Measurements from ENCODE around the gene CIBAR2.

Gene CIBAR2

DNA sequence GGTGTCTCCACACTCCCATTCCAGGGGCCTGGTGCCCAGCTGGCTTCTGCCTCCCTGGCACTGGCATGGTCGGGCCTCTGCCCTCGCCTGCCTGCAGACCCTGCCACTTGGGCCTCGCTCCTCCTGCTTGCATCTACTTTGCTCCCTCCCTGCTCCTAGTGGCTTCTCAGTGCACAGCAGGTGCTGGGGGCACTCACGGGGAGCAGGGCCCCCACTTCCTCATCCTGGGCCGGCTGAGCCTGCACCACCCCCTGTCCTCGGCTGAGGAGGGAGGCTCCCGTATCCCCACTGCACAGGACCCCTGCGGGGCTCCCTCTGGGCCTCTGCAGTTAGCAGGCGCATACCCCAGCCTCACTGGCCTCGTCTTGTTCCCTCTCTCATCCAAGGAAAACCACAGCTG, 35.2 kb downstream of the CIBAR2 start:
- Histone ChIP-seq H3K4me1 (no peaks in the 10 kb centered on the region), H3K9ac (no peak overlapping the region), H2AFZ (no peak overlapping the region), H3K27ac (no peak overlapping the region), H3K4me2 (ENCODE audit: low read length) (no peak overlapping the region), H3K4me3 (ENCODE audit: low read depth, low read length) (no peak overlapping the region), H3K9me3 (ENCODE audit: control insufficient read depth, low read length) (no peaks in the 10 kb centered on the region), H3K27me3 (ENCODE audit: control insufficient read depth, insufficient read depth, low read length) (no peaks in the 10 kb centered on the region), H3K36me3 (ENCODE audit: control insufficient read depth, insufficient read depth, low read length) (no peaks in the 10 kb centered on the region), H3K79me2 (no peaks in the 10 kb centered on the region)
- TF ChIP-seq, protein P1, sequence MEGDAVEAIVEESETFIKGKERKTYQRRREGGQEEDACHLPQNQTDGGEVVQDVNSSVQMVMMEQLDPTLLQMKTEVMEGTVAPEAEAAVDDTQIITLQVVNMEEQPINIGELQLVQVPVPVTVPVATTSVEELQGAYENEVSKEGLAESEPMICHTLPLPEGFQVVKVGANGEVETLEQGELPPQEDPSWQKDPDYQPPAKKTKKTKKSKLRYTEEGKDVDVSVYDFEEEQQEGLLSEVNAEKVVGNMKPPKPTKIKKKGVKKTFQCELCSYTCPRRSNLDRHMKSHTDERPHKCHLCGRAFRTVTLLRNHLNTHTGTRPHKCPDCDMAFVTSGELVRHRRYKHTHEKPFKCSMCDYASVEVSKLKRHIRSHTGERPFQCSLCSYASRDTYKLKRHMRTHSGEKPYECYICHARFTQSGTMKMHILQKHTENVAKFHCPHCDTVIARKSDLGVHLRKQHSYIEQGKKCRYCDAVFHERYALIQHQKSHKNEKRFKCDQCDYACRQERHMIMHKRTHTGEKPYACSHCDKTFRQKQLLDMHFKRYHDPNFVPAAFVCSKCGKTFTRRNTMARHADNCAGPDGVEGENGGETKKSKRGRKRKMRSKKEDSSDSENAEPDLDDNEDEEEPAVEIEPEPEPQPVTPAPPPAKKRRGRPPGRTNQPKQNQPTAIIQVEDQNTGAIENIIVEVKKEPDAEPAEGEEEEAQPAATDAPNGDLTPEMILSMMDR (IDR thresholded peaks at IDR 0.05), result no peak

DNA sequence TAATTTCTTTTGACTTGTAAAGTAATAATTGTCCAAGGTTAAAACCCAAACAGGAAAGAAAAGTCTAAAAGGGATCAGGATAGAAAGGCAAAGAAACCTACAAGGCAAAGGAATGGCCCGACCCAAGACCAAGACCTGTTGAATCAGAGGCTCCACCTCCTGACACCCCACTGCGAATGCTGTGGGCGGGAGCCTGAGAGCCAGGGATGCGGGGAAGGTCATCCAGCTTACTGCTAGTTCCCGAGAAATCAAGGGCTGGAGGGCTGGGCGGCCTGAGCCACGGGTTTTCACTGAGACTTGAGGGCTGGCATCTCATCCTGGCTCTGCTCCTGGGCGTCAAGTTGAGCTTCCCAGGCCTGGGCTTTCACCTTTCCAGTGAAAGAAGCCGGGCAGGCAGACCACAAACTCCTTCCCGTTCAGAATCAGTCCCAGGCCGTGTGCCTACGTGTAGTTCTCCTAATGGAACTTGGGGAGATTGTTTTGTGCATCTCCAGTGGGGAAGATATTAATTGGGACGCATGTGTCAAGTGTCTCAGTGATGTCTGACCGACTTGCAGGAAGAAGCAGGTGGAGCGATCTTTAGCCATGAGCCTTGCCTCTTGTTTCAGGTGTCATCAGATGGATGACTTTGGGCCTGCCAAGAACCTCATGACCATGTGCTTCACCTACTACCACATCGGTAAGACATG, 36.9 kb downstream of the CIBAR2 start:
- no peaks in the 10 kb centered on the region for H3K4me1 ChIP-seq
- H3K4me2 ChIP-seq (ENCODE audit: low read length), result no peak overlapping the region
- no peak overlapping the region for H3K4me3 ChIP-seq (ENCODE audit: low read depth, low read length)
- TF ChIP-seq, protein P1 (IDR thresholded peaks at IDR 0.05), result no peak
- H3K36me3 ChIP-seq (ENCODE audit: control insufficient read depth, insufficient read depth, low read length), result no peaks in the 10 kb centered on the region
- H3K27ac ChIP-seq, result no peak overlapping the region
- no peak overlapping the region for H3K9ac ChIP-seq
- H3K79me2 ChIP-seq, result no peaks in the 10 kb centered on the region
- no peak overlapping the region for H2AFZ ChIP-seq
- no peaks in the 10 kb centered on the region for H3K27me3 ChIP-seq (ENCODE audit: control insufficient read depth, insufficient read depth, low read length)
- no peaks in the 10 kb centered on the region for H3K9me3 ChIP-seq (ENCODE audit: control insufficient read depth, low read length)

DNA sequence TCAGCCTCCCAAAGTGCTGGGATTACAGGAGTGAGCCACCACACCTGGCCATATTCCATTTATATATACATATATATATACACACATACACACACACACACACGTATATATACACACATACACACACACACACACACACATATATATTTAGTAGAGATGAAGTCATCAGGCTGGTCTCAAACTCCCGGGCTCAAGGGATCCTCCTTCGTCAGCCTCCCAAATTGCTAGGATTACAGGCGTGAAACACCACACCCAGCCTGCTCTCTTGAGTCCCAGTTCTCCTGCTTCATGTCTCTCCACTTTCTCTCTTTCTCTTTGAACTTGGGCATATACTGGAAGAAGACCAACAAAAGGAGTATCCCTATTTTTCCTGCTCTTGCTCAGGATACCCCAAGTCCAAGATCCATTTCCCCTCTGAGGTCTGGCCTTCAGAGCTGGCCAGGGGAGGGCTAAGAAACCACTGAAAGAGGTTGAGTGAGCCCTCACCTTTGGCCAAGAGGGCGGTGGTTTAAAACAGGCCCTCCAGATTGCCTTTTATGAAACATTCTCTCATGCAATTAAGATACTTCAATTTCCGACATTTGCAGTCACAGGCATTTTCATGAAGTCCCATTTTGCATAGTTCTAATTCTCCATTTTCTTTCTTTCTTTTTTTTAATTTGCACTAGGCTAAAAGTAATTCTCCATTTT, 37.9 kb downstream of the CIBAR2 start:
- no peaks in the 10 kb centered on the region for H3K4me1 ChIP-seq
- no peak overlapping the region for H3K27ac ChIP-seq
- H3K9me3 ChIP-seq (ENCODE audit: control insufficient read depth, low read length), result no peaks in the 10 kb centered on the region
- H3K4me3 ChIP-seq (ENCODE audit: low read depth, low read length), result no peak overlapping the region
- H3K79me2 ChIP-seq, result no peaks in the 10 kb centered on the region
- H2AFZ ChIP-seq, result no peak overlapping the region
- H3K27me3 ChIP-seq (ENCODE audit: control insufficient read depth, insufficient read depth, low read length), result no peaks in the 10 kb centered on the region
- H3K4me2 ChIP-seq (ENCODE audit: low read length), result no peak overlapping the region
- TF ChIP-seq, protein P1 (IDR thresholded peaks at IDR 0.05), result no peak
- H3K9ac ChIP-seq, result no peak overlapping the region
- no peaks in the 10 kb centered on the region for H3K36me3 ChIP-seq (ENCODE audit: control insufficient read depth, insufficient read depth, low read length)

DNA sequence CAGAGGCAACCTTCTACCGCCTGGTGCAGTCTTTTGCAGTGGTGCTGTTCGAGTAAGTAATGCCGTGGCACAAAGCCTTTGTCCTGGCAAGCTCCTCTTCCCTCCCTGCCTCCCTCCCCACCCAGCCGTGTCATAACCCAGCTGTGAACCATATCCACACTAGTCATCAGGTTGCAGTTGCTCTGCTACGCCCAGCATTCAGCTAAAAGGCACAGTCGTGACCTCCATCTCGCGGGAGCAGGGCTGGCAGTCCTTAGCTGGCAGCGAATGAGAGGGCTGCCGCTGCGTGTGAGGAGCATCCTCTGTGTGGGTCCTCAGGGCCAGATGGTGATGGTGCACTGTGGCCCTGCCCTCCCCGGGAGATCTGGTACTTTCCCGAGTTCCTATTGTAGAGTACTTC, 39.3 kb downstream of the CIBAR2 start:
- Histone ChIP-seq H3K4me3 (ENCODE audit: low read depth, low read length) (no peak overlapping the region), H3K27ac (no peak overlapping the region), H3K9me3 (ENCODE audit: control insufficient read depth, low read length) (no peaks in the 10 kb centered on the region), H3K36me3 (ENCODE audit: control insufficient read depth, insufficient read depth, low read length) (no peaks in the 10 kb centered on the region), H3K4me1 (no peaks in the 10 kb centered on the region), H3K79me2 (no peaks in the 10 kb centered on the region), H2AFZ (no peak overlapping the region), H3K9ac (no peak overlapping the region), H3K27me3 (ENCODE audit: control insufficient read depth, insufficient read depth, low read length) (no peaks in the 10 kb centered on the region), H3K4me2 (ENCODE audit: low read length) (no peak overlapping the region)
- TF ChIP-seq, protein P1 (IDR thresholded peaks at IDR 0.05), result no peak
